Esophagus muscularis mucosa (tissue), 3 donors: ENCODE results near the gene PICALM.

Experiments used
- CTCF ChIP-seq, 3 experiments: fragments of 200-600 bp in 2 of 3; fragments of 450-650 bp in 1 of 3; sonication (generic) in 2 of 3; IDR thresholded peaks; one replicate each; pipeline ENCODE4 v1.5.1; 2017 to 2019; ENCODE audit warnings: antibody characterized with exemption in 3 of 3, mild to moderate bottlenecking in 2 of 3, moderate library complexity in 1 of 3
- POLR2A ChIP-seq: fragments of 450-650 bp; IDR thresholded peaks from one replicate; pipeline ENCODE4 v1.6.1; 2017; ENCODE audit warnings: antibody characterized with exemption, moderate library complexity, mild to moderate bottlenecking, low read depth

GRCh38 chr11:86103808-86104207 lies 34.9 kb upstream of the PICALM start:
- TF ChIP-seq POLR2A (no peak), CTCF (IDR thresholded peaks at IDR 0.05) (no peak)
